Erythroblast (primary cell): ENCODE measurements around the gene MSANTD1.
"Not testable (repeated sequence)": the region's sequence is repeated elsewhere in the genome, so short reads cannot be mapped to it uniquely, and the experiment has no call there.

ENCODE experiments used
- GATA1 ChIP-seq: IDR thresholded peaks from 2 replicates; pipeline ENCODE4 v1.6.1; 2011; ENCODE audit warnings: low read depth, mild to moderate bottlenecking, control low read depth, low read length, moderate library complexity
- POLR2A ChIP-seq: IDR thresholded peaks from 2 replicates; pipeline ENCODE4 v1.6.1; 2011; ENCODE audit warnings: mild to moderate bottlenecking, low read length

DNA sequence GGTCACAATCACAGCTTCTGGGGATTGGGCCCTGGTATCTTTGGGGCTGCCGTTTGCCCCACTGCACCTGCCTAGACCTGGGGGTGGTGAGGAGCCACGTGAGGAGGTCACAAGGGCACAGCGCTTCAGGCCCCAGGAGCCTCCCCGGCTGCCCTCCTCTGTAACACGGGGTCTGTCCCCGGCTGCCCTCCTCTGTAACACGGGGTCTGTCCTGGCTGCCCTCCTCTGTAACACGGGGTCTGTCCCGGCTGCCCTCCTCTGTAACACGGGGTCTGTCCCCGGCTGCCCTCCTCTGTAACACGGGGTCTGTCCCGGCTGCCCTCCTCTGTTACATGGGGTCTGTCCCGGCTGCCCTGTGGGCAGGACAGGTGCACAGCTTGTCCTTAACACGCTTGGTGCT is 51.9 kb downstream of the MSANTD1 start:
- TF ChIP-seq POLR2A, GATA1: not testable (repeated sequence)
